GM12874 (cell line): ENCODE results near the gene ZBTB16.

Source experiments
- CTCF ChIP-seq: IDR thresholded peaks from 2 replicates; pipeline ENCODE4 v1.5.1; 2011; ENCODE audit warnings: low read depth, mild to moderate bottlenecking, control low read depth, low read length, moderate library complexity; ENCODE audit not compliant: insufficient read depth

The ZBTB16 gene

GRCh38 chr11:114060392-114061047 is 1.0 kb downstream of the ZBTB16 start:
- no peak for TF ChIP-seq CTCF

GRCh38 chr11:114061048-114061680 is 1.7 kb downstream of the ZBTB16 start:
- TF ChIP-seq CTCF: no peak

- no peak for TF ChIP-seq CTCF
Measured at GRCh38 chr11:114061681-114062049, 2.2 kb downstream of the ZBTB16 start.

GRCh38 chr11:114062272-114062671 is 2.8 kb downstream of the ZBTB16 start:
- TF ChIP-seq CTCF: no peak

- no peak for TF ChIP-seq CTCF
Measured at GRCh38 chr11:114063149-114063828, 3.8 kb downstream of the ZBTB16 start.

- TF ChIP-seq CTCF: no peak
Measured at GRCh38 chr11:114063829-114064201, 4.3 kb downstream of the ZBTB16 start.

- no peak for TF ChIP-seq CTCF
Measured at GRCh38 chr11:114064216-114064615, 4.7 kb downstream of the ZBTB16 start.
